ENCODE measurements around the gene KLHDC3. TPM values are rescaled to one million over a fixed set of nuclear protein-coding genes. Genes with fewer than 3 reads are reported as not detected.

KLHDC3 gene
- total RNA-seq, 2 experiments from 2014 or later: 64.6 to 68.7 TPM

DNA sequence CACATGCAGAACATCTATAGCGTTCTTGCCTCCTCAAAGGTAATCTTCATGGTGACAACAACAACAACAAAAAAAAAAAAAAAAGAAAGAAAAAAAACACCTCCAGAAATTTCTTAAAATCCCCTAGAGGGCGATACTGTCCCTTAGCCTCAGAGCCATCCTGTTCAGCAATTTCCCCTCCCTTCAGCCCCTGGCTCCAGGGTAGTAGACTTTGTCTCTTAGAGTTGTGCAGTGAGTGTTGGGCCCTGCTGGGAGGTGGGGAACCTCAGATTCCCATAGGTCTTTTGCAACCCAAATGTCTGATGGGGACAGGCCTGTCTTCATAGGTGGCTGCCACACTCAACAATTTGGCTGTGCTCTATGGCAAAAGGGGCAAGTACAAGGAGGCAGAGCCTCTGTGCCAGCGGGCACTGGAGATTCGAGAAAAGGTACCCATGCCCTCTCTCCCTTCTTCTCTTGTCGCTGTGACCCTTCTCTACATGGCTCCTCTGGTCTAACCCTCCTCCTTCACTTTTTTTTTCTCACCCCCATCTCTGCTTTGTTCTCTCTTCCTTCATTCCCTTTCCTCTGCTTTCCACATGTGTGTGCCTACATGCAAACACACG lies 56.1 kb downstream of the KLHDC3 start:
- POLR2A ChIA-PET: no interaction called here
- Mint-ChIP-seq H3K36me3 (ENCODE audit: low read depth) (no peaks in the 10 kb centered on the region), H3K4me1 (peaks cover 4% of the 10 kb centered on the region), H3K27me3 (peaks cover 6% of the 10 kb centered on the region), H3K9me3 (no peaks in the 10 kb centered on the region), H3K4me3 (no peak overlapping the region), H3K27ac (no peak overlapping the region)
- CTCF ChIA-PET: interaction anchor here (0.7 kb wide), 1 partner anchor 79 kb away, joined by 7 read pairs; no protein-coding TSS in a partner anchor
- no peak for DNase-seq

Other genes with a start within 250 kb of the KLHDC3 start
- 10 to 100 TPM; 27.9 to 28.1 TPM for gene BICRAL, start 232.2 kb upstream of the KLHDC3 start, total RNA-seq
- 10 to 100 TPM; 71.4 to 74.2 TPM for gene RPL7L1, start 134.6 kb upstream of the KLHDC3 start, total RNA-seq
- not detected for gene PTCRA, start 98.2 kb upstream of the KLHDC3 start, total RNA-seq
- 10 to 100 TPM; 51.1 to 53.2 TPM for gene CNPY3, start 84.8 kb upstream of the KLHDC3 start, total RNA-seq
- gene GNMT, start 53.5 kb upstream of the KLHDC3 start, total RNA-seq: under 1 TPM; 0.38 to 0.60 TPM
- gene PEX6, start 35.1 kb upstream of the KLHDC3 start, total RNA-seq: 10 to 100 TPM; 27.4 to 29.1 TPM
- 10 to 100 TPM; 56.8 to 59.3 TPM for gene PPP2R5D, start 29.7 kb upstream of the KLHDC3 start, total RNA-seq
- 10 to 100 TPM; 56.6 to 60.6 TPM for gene MEA1, start 303 bp upstream of the KLHDC3 start, total RNA-seq
- 10 to 100 TPM; 59.2 to 60.4 TPM for gene RRP36, start 7.4 kb downstream of the KLHDC3 start, total RNA-seq
- 10 to 100 TPM; 12.7 to 13.0 TPM for gene CUL7, start 39.6 kb downstream of the KLHDC3 start, total RNA-seq
- 10 to 100 TPM; 46.8 to 57.8 TPM for gene MRPL2, start 45.2 kb downstream of the KLHDC3 start, total RNA-seq
- gene KLC4, start 45.4 kb downstream of the KLHDC3 start, total RNA-seq: 10 to 100 TPM; 19.3 to 20.3 TPM
- under 1 TPM; 0.23 to 0.35 TPM for gene PTK7, start 62.1 kb downstream of the KLHDC3 start, total RNA-seq
- gene SRF, start 157.0 kb downstream of the KLHDC3 start, total RNA-seq: 10 to 100 TPM; 45.8 to 45.9 TPM
- gene CUL9, start 167.9 kb downstream of the KLHDC3 start, total RNA-seq: 10 to 100 TPM; 45.0 to 45.9 TPM
- 10 to 100 TPM; 39.6 to 42.5 TPM for gene DNPH1, start 215.2 kb downstream of the KLHDC3 start, total RNA-seq
- under 1 TPM; 0.30 TPM for gene TTBK1, start 229.2 kb downstream of the KLHDC3 start, total RNA-seq

Measured in activated CD4-positive, alpha-beta memory T cell treated with anti-CD3 and anti-CD28 coated beads, Interleukin-2, amount 10 ng/mL, durations not matched to agents 7 days and 5 days (primary cell).